Astrocyte (in vitro differentiated cells and primary cell): Measurements from ENCODE around the gene TMEM156.

ENCODE experiments used
- EZH2 ChIP-seq: IDR thresholded peaks from 2 replicates; pipeline ENCODE4 v1.6.1; 2012; ENCODE audit warnings: mild to moderate bottlenecking, low read length, inconsistent platforms; ENCODE audit not compliant: insufficient read depth
- TF ChIP-seq, protein P1 (sequence below): IDR thresholded peaks from 2 replicates; pipeline ENCODE4 v1.5.1; 2011; ENCODE audit warnings: low read depth, mild to moderate bottlenecking, inconsistent platforms, low read length, moderate library complexity; ENCODE audit not compliant: insufficient read depth

DNA sequence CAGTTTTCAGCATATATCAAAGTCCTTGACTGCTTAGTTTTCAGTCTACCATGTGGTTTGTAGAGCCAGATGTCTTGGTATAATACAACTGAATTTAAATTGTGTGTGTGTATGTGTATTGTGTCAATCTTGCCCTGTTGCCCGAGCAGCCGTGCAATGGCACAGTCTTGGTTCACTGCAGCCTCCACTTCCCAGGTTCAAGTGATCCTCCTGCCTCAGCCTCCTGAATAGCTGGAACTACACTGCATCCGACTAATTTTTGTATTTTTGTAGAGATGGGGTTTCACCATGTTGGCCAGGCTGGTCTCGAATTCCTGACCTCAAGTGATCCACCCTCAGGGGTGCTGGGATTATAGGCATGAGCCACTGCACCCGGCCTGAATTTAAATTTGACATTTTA is 23.8 kb upstream of the TMEM156 start:
- TF ChIP-seq, protein P1, sequence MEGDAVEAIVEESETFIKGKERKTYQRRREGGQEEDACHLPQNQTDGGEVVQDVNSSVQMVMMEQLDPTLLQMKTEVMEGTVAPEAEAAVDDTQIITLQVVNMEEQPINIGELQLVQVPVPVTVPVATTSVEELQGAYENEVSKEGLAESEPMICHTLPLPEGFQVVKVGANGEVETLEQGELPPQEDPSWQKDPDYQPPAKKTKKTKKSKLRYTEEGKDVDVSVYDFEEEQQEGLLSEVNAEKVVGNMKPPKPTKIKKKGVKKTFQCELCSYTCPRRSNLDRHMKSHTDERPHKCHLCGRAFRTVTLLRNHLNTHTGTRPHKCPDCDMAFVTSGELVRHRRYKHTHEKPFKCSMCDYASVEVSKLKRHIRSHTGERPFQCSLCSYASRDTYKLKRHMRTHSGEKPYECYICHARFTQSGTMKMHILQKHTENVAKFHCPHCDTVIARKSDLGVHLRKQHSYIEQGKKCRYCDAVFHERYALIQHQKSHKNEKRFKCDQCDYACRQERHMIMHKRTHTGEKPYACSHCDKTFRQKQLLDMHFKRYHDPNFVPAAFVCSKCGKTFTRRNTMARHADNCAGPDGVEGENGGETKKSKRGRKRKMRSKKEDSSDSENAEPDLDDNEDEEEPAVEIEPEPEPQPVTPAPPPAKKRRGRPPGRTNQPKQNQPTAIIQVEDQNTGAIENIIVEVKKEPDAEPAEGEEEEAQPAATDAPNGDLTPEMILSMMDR, result no peak
- no peak for TF ChIP-seq EZH2
